Skeletal muscle tissue (tissue), 4 donors: ENCODE results near the gene CMTM7. TPM values are rescaled to one million over a fixed set of nuclear protein-coding genes. Genes with fewer than 3 reads are reported as not detected.

ENCODE experiments used
- H3K27ac ChIP-seq: one replicate; pipeline ENCODE4 v1.7.0; 2013; ENCODE audit warnings: mild to moderate bottlenecking, low read depth, low read length, inconsistent platforms
- H3K27me3 ChIP-seq, 3 donors: one replicate each; pipeline ENCODE4 v1.7.0; 2013; ENCODE audit warnings: low read length in 3 of 3; ENCODE audit not compliant: control insufficient read depth in 3 of 3, insufficient read depth in 3 of 3
- H3K36me3 ChIP-seq, 3 donors: one replicate each; pipeline ENCODE4 v1.7.0; 2013; ENCODE audit warnings: low read length in 3 of 3; ENCODE audit not compliant: control insufficient read depth in 3 of 3, insufficient read depth in 3 of 3
- H3K4me1 ChIP-seq, 3 donors: one replicate each; pipeline ENCODE4 v1.7.0; 2013; ENCODE audit warnings: low read length in 3 of 3, mild to moderate bottlenecking in 3 of 3; ENCODE audit not compliant: control insufficient read depth in 3 of 3, insufficient read depth in 3 of 3
- H3K4me3 ChIP-seq, 3 donors: one replicate each; pipeline ENCODE4 v1.7.0; 2013; ENCODE audit warnings: low read length in 3 of 3
- H3K9ac ChIP-seq, 3 donors: one replicate each; pipeline ENCODE4 v1.7.0; 2013; ENCODE audit warnings: low read length in 3 of 3, mild to moderate bottlenecking in 3 of 3, moderate library complexity in 2 of 3, low read depth in 1 of 3
- H3K9me3 ChIP-seq, 3 donors: one replicate each; pipeline ENCODE4 v1.7.0; 2013; ENCODE audit warnings: low read length in 3 of 3; ENCODE audit not compliant: control insufficient read depth in 3 of 3
- total RNA-seq: library from RNA; depleted of rRNA; stranded (reverse); fragments of >200 nt; gene quantifications from one replicate; pipeline ENCODE4 v1.2.3, GENCODE V29; 2014
- donor health status: Osteomylitis.

Gene CMTM7
- total RNA-seq, 1 donor from 2014 or later = 3.7 TPM

GRCh38 chr3:32423534-32423933 is 31.9 kb downstream of the CMTM7 start:
- Histone ChIP-seq H3K4me1 (peaks cover 34 to 44% (median 35%) of the 10 kb centered on the region in 3 donors), H3K27ac (peak overlapping the region; percentile 61), H3K27me3 (no peaks in the 10 kb centered on the region), H3K9ac (no peak overlapping the region), H3K36me3 (no peaks in the 10 kb centered on the region), H3K9me3 (peaks cover 0 to 2% (median 0%) of the 10 kb centered on the region in 3 donors), H3K4me3 (no peak overlapping the region)

- Histone ChIP-seq H3K27ac (no peak overlapping the region), H3K9me3 (peaks cover 0 to 2% (median 0%) of the 10 kb centered on the region in 3 donors), H3K4me1 (peaks cover 34 to 44% (median 35%) of the 10 kb centered on the region in 3 donors), H3K27me3 (no peaks in the 10 kb centered on the region), H3K9ac (no peak overlapping the region), H3K4me3 (no peak overlapping the region), H3K36me3 (no peaks in the 10 kb centered on the region)
Measured at GRCh38 chr3:32423956-32424557, 32.4 kb downstream of the CMTM7 start.

DNA sequence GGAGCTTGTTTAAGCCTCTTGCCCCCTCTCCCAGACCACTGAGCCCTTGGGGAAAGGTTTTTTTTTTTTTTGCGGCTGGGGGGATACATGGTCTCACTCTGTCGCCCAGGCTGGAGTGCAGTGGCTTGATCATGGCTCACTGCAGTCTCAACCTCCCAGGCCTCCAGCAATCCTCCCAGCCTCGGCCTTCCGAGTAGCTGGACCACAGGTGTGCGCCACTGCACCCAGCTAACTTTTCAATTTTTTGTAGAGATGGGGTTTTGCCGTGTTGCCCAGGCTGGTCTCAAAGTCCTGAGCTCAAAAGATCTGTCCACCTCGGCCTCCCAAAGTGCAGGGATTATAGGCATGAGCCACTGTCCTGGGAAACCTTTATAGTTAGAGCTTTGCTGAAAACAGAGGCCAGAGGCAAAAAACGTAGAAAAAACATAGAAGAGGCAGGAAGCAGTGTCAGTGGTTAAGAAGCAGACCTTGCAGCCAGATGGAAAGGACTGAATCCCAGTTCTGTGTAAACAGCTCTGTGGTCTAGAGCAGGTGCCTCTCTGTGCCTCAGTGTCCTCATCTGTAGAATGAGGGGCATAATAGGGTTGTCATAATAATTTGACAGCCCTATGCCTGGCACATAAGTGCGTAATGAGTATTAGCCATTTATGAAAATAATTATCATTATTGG is 33.1 kb downstream of the CMTM7 start:
- Histone ChIP-seq H3K9me3 (peaks cover 0 to 2% (median 0%) of the 10 kb centered on the region in 3 donors), H3K27me3 (no peaks in the 10 kb centered on the region), H3K27ac (no peak overlapping the region), H3K9ac (no peak overlapping the region), H3K36me3 (no peaks in the 10 kb centered on the region), H3K4me1 (peaks cover 34 to 44% (median 35%) of the 10 kb centered on the region in 3 donors), H3K4me3 (no peak overlapping the region)

DNA sequence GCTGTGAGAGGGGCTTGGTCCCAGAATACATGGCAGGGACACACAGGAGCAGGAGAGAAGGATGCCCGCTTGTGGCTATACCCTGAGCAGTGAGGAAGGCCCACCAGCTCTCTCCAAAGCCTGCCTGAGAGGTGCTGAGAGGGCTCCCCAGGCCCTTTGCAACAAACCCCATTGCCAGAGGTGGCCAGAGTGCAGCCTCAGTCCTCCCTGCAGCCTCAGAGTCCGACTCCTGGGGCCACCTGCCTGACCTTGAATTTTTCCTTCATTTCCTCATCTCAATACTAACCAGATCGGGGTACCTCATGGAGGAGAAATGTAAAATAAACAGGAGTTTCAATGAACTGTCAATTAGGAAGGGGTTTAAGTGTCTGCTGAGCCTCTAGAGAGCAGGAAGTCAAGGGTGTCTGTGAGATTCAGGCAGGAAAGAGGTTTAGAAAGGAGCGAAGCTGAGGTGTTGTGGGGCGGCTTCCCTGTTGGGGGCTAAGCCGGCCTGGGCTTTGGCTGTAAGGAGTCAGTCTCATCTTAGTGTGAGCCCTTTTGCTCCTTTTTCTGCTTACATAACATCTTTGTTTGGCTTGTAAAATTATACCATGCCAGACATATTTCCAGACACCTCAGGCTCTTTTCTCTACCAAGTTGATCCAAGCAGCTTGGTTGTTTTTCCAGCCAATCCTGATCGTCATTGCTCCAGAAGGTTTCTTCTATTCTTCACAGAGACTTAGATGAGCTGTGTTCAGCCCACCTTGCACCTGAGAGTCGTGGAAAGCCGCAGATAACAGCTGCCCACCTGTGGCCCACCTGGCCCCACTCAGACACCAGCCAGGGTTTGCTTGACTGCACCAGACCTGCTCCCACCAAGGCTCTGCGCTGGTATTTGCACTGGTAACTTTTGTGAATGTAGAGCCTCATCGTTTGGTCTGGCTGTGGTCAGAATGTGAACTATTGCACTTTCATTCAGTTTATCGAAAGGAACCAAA is 36.7 kb downstream of the CMTM7 start:
- Histone ChIP-seq H3K27ac (no peak overlapping the region), H3K36me3 (no peaks in the 10 kb centered on the region), H3K4me1 (peaks cover 15 to 18% (median 17%) of the 10 kb centered on the region in 3 donors), H3K27me3 (no peaks in the 10 kb centered on the region), H3K4me3 (no peak overlapping the region), H3K9me3 (peaks cover 0 to 2% (median 0%) of the 10 kb centered on the region in 3 donors), H3K9ac (no peak overlapping the region)

GRCh38 chr3:32430900-32431299 is 39.2 kb downstream of the CMTM7 start:
- no peak overlapping the region for H3K4me3 ChIP-seq
- H3K9me3 ChIP-seq = no peaks in the 10 kb centered on the region
- H3K27ac ChIP-seq = no peak overlapping the region
- peaks cover 8 to 14% (median 11%) of the 10 kb centered on the region in 3 donors for H3K4me1 ChIP-seq
- no peaks in the 10 kb centered on the region for H3K36me3 ChIP-seq
- H3K27me3 ChIP-seq = no peaks in the 10 kb centered on the region
- H3K9ac ChIP-seq = no peak overlapping the region

GRCh38 chr3:32431481-32431880 is 39.8 kb downstream of the CMTM7 start:
- Histone ChIP-seq H3K4me1 (peaks cover 8 to 14% (median 11%) of the 10 kb centered on the region in 3 donors), H3K9me3 (no peaks in the 10 kb centered on the region), H3K9ac (no peak overlapping the region), H3K36me3 (no peaks in the 10 kb centered on the region), H3K4me3 (no peak overlapping the region), H3K27ac (no peak overlapping the region), H3K27me3 (no peaks in the 10 kb centered on the region)

- Histone ChIP-seq H3K4me1 (peaks cover 8 to 14% (median 11%) of the 10 kb centered on the region in 3 donors), H3K27me3 (no peaks in the 10 kb centered on the region), H3K27ac (no peak overlapping the region), H3K9ac (no peak overlapping the region), H3K36me3 (no peaks in the 10 kb centered on the region), H3K4me3 (no peak overlapping the region), H3K9me3 (no peaks in the 10 kb centered on the region)
Measured at GRCh38 chr3:32432045-32432710, 40.5 kb downstream of the CMTM7 start.

DNA sequence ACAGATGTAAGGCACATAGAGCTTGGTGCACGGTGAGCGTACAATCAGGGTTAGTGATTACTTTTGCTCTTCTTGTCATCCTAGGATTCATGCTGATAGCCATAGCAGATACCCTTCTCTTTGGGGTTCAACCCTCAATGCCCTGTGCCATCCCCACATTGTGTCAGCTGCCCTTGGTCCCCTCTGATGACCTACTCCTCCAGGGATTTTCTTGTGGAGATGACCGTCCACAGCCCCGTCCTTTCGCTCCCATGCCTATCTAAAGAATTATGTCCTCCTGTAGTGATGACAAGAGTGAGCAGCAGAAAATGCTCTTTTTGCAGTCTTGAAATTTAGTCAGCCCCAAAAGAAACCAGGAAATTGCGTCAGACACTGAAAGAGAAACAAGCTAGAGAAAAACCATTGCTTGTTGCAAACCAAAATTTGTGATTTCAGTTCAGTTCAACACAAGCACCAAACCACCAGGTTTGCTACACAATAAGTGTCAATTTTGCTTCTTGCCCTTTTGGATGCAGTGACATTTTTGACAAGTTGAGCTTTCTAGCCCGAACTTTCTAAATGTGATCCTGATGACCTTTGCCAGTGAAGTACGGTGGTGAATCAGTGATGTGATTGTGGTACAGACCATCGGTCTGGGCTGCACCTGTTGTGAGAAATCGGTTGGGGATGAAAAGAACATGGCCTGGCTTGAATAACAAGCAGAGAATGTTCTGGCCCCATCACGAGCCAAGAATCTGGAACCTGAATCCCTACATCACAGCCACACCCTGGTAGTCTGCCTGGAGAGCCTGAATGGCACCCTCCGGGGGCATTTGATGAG is 41.3 kb downstream of the CMTM7 start:
- H3K36me3 ChIP-seq = no peaks in the 10 kb centered on the region
- peaks cover 8 to 14% (median 11%) of the 10 kb centered on the region in 3 donors for H3K4me1 ChIP-seq
- no peaks in the 10 kb centered on the region for H3K27me3 ChIP-seq
- no peaks in the 10 kb centered on the region for H3K9me3 ChIP-seq
- no peak overlapping the region for H3K4me3 ChIP-seq
- no peak overlapping the region for H3K9ac ChIP-seq
- H3K27ac ChIP-seq = no peak overlapping the region

DNA sequence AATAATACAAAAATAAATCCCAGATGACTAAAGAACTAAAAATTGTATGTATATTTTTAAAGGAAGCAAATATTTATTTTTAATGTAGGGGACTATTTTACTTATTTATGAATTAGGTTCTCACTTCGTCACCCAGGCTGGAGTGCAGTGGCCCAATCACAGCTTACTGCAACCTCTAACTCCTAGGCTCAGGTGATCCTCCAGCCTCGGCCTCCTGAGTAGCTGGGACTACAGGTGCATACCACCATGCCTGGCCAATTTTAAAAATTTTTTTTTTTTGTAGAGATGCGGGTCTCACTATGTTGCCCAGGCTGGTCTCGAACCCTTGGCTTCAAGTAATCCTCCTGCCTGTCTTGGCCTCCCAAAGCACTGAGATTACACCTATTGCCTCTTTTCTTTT is 42.6 kb downstream of the CMTM7 start:
- Histone ChIP-seq H3K36me3 (no peaks in the 10 kb centered on the region), H3K9me3 (no peaks in the 10 kb centered on the region), H3K27ac (no peak overlapping the region), H3K9ac (no peak overlapping the region), H3K27me3 (no peaks in the 10 kb centered on the region), H3K4me3 (no peak overlapping the region), H3K4me1 (peaks cover 8 to 14% (median 11%) of the 10 kb centered on the region in 3 donors)
